Measurements from ENCODE around the gene YBX2.

GRCh38 chr17:7263801-7264078 is 30.7 kb downstream of the YBX2 start:
- TF ChIP-seq CTCF (IDR thresholded peaks at IDR 0.05) (no peak), POLR2A (IDR thresholded peaks at IDR 0.05) (no peak)

Data from thyroid gland (tissue), 4 donors.